IPS DF 4.7 (cell line): ENCODE measurements around the gene DDAH1.

Experiments
- DNase-seq: peaks from one replicate; pipeline ENCODE4 v3.0.0-alpha.2; 2013; ENCODE audit warnings: low spot score; ENCODE audit errors: extremely low read depth

The DDAH1 gene

GRCh38 chr1:85307987-85308832 is 156.7 kb downstream of the DDAH1 start:
- DNase-seq = peak; percentile 79

DNA sequence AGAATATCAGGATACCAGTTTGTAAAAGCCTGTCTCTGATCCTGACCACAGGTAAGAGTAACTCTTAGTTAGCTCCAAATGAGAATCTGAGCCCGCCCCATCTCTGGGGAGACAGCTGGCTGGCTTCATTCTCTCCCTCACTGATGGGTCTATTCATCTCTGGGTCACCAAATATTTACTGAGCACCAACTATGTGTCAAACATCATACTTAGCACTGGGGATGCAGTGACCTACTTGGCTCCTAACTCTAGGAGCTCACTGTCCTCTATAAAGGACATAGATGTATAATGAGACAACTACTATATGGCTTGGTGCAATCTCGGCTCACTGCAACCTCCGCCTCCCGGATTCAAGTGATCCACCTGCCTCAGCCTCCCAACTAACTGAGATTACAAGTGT is 158.7 kb downstream of the DDAH1 start:
- no peak for DNase-seq

DNA sequence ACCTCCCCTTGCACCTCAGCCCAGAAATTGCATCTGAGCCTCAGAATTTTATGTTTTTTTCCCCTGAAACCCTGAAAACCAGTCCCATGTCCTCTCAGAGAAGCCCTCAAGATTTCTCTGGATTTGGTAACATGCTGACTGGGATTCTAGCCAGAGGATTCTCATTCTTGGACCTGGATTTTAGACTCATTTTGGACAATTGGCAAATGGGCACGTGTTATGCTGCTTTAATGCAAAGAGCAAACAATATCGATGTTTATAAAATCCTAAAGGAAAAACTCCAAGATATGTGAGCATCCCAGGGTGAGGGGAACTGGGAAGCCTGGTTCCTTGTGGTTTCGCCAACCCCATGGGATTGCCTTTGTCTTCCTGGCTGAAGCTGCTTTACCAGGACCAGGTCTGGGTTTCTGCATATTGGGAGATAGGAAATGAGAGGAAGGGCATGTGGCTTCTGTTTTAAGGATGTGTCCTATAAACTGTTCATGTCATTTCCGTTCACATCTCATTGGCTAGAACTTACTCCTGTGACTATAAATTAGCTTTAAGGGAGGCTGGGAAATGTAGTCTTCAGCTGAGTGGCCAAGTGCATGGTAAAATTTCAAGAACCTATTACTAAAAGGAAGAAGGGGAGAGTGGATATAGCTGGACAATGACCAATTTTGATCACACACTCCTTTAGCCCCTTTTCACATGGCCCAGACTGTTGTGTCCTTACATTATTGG is 161.4 kb downstream of the DDAH1 start:
- DNase-seq = no peak

DNA sequence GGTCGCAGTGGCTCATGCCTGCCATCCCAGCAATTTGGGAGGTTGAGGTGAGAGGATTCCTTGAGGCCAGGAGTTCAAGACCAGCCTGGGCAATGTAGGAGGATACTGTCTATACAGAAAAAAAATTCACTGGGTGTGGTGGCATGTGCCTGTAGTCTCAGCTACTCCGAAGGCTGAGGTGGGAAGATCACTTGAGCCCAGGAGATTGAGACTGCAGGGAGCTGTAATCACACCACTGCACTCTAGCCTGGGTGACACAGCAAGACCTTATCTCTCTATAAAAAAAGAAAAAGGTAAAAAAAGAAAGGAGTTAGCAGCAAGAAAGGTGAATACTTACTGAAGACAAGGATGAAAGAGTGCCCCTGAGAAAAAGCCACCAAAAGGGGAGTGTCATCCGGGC is 164.8 kb downstream of the DDAH1 start:
- DNase-seq = no peak

DNA sequence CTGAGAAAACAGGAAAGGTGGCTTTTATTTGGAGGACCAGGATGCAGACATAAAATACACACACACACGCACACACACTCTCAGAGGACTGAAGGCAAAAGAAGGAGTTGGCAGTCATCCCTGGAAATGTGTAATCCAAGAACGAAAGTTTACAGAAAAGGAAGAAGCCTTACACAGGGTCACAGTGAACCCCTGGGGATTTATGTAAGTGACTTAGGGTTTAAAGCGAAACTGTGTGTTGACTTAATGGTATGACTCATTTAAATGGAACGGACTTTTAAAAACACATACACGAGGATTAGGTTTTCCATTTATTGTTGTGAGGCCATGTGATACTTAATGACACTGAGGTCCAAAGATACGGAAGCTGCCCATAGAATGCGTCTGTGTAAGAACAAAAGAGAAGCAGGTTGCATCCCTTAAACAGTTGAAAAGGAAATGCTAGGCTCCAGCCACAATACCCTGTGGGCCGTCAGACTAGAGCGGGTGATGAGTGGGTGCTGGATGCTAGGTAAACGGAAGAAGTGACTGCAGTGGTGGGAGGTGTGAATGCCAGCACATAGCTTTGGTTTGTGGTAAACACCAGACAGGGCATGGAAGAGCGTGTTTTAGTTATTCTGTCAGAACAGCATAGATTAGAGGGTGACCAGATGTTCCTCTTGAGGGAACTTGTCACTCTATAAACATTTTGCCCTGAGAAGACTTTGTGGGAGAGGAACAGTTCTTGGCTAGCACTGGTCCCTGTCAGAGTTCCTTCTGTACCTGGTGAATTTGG is 166.9 kb downstream of the DDAH1 start:
- DNase-seq = no peak

DNA sequence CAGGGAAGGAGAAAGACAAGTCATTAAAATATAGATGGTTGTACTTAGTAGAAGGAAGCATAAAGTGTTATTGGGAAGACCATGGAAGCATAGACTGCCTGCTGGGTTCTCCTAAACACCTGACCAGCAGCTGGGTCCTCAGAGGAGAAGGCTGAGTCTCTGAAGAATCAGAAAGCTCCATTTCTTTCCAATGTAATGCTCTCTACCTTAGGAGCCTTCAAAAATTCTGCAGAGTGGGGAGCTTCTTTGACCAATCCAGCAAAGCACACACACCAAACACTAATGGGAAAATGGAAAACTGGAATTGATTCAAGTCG is 167.5 kb downstream of the DDAH1 start:
- no peak for DNase-seq

DNA sequence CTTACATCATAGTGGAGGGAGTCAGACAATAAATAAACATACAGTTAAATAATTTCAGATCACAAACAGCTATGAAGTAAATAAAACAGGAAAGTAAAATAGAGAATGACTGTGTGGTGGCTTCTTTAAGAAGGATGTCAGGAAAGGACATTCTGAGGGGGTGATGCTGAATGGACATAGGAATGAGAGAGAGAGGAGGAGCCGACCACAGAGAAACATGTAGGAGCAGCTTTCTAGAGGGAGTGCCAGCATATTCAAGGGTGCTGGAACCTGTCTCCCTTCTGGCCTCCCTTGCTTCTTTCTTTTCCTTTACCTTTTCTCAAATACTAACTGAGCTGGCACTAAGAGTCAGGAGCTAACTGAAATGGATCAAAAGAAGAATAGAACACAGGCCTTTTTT is 168.0 kb downstream of the DDAH1 start:
- no peak for DNase-seq

DNA sequence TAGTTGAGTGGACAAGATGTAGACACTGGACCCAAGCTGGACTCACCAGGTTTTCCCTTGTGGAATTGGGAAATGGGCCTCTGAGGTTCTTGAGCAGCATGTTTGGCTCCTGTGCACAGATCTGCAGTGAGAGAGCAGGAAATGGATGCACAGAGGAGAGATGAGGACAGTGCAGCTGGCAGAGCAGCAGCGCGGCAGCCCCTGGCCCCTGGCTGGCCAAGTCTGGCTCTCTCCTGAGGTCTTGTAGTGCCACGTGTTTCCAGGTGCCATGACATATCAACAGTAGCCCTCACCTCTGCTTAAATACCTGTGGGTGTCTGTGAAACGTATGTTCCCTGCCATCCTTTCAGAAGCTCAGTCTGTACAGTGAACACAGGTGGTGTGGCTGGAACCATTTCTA is 169.3 kb downstream of the DDAH1 start:
- no peak for DNase-seq

DNA sequence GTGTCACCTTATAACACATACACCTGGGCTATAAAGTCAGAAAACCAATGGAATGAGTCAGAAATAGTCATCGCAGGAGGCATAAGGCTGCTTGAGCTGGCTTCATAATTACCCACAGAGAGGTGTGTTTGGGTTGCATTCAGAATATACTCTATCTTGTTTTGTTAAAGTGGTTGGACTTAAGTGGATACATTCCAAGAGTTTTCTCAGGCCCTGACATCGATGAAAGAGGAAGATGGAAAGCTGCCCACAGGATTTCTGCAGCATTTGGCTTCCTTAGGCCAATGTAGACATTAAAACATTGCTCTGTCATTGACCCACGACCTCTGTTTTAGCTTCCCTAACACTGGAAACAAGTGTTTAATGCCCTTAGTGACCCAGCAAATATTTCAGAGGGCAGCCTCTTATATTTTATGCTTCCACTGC is 169.9 kb downstream of the DDAH1 start:
- DNase-seq = no peak

DNA sequence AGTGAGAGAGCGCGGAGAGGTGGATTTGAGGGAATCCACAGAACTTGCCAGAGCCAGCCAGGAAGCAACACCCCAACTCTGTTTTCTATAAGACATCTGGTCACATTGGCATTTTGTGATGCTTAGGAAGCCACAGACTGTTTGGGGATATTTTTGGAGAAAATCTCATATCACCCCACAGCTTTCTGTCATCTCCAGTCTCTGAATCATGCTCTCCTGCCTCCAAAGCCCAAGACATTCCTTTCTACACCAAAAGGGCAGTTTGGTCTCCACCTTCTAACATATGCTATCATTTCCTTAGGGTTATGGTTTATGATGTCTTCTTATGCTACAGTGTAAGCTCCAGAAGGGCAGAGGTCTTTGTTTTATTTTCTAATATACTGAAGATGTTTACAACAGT is 174.1 kb downstream of the DDAH1 start:
- DNase-seq = no peak

- no peak for DNase-seq
These were observed 175.1 kb downstream of the DDAH1 start for GRCh38 chr1:85289848-85290335.

DNA sequence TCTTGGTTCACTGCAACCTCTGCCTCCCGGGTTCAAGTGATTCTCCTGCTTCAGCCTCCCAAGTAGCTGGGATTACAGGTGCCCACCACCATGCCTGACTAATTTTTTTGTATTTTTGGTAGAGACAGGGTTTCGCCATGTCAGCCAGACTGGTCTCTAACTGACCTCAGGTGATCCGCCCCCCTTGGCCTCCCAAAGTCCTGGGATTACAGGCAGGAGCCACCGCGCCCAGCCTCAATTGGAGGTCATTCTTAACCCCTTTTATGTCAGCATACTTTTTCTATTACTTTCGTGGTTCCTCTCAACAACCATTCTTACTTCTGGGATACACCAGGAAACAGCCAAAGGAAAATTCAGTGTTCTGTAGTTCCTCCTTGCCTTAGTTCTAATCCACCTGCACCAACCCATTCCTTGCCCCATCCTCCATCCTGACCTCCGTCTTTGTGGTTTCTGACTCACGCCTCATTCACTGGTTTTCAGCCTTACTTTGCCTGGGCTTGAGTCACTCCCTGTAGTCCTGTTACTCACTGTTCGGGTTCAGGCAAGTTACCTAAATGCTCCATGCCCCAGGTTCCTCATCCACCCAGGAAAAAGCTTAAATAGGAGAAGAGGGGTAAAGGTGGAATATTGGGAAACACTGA is 175.6 kb downstream of the DDAH1 start:
- DNase-seq = no peak

GRCh38 chr1:85284202-85284601 is 180.8 kb downstream of the DDAH1 start:
- DNase-seq = no peak

DNA sequence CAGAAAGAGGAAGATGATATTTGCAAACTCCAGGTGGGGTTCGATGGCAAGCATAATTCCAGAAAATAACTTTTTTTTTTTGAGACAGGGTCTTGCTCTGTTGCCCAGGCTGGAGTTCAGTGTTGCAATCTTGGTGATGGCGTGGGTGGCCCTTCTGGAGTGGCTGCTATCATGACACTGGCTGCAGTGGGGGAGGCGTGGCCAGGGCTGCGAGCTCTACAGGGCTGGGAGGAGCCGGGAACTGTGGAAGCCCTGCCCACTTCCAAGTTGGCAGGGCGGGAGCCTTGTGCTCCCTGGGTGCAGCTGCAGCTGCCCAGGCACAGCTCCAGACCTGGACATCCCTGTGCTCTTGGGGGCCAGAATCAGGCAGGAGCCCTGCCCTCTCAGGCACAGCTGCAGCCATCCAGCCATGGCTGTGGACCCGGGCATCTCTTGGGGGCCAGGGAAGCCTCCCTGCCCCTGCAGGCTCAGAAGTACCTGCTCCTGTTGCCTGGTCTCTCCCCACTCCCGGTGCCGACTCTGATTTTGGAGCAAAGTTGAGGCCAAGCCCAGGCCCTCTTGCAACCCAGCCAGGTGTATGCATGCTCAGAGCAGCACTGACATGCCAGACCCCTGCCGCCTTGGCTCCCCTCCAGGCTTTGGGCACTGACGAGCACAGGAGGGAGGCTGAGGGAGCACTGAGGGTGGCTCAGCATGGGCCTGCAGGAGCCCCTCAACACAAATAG is 181.3 kb downstream of the DDAH1 start:
- DNase-seq = no peak

- peak; percentile 49 for DNase-seq
These were observed 182.5 kb downstream of the DDAH1 start for GRCh38 chr1:85282424-85282823.

GRCh38 chr1:85280636-85281035 is 184.3 kb downstream of the DDAH1 start:
- no peak for DNase-seq

GRCh38 chr1:85279458-85280080 is 185.4 kb downstream of the DDAH1 start:
- DNase-seq = no peak

DNA sequence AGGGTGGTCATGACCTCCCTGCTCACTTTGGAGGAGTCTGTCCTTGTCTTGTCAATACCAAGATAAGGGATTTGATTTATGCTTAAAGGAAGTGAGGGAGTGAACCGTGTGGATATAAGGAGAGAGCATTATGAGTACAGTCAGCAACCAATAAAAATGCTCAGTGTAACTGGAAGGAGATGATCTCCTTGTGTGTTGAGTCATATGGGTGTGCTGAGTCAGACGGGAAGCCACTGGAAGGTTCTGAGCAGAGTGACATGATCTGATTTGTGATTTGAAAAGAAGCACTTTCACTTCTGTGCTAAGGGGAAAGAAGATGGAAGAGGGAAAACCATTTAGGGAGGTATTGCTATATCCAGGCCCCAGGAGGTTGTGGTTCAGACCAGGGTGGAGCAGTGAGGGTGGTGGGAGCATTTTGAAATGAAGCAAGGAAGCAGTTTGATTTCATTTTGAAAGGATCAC is 186.1 kb downstream of the DDAH1 start:
- no peak for DNase-seq

DNA sequence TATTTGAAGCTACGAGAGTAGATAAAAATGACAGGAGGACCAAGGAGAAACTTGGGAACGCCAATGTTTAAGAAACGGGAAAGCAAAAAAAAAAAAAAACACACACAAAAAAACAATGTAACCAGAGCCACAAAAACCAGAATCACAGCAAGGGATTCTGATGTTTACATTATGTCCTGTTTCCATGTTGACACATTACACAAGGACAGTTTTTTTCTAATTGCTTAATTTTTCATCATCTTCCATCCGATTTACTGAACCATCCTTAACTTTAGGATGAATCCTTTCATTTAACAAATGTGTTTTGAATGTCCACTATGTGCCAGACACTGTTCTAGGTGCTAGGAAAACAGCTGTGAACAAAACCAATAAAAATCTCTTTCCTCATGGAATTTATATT is 187.2 kb downstream of the DDAH1 start:
- DNase-seq = no peak

- DNase-seq = no peak
These were observed 187.8 kb downstream of the DDAH1 start for GRCh38 chr1:85276978-85277639.
